Retinal pigment epithelial cell (primary cell): Measurements from ENCODE around the gene RGSL1.
A peak's percentile ranks its signal among the peaks of the same experiment; 100 is the strongest.

Experiments
- DNase-seq: peaks from one replicate; pipeline ENCODE4 v3.0.0-alpha.2; 2010; ENCODE audit warnings: low read depth
- H3K4me3 ChIP-seq: 2 replicates; pipeline ENCODE4 v1.5.1; 2011; ENCODE audit warnings: mild to moderate bottlenecking, low read length, control low read depth, moderate library complexity
- TF ChIP-seq, protein P1 (sequence below): conservative IDR thresholded peaks from 2 replicates; pipeline ENCODE4 v1.5.1; 2011; ENCODE audit warnings: low read depth, low read length, control low read depth, inconsistent platforms

Gene RGSL1

DNA sequence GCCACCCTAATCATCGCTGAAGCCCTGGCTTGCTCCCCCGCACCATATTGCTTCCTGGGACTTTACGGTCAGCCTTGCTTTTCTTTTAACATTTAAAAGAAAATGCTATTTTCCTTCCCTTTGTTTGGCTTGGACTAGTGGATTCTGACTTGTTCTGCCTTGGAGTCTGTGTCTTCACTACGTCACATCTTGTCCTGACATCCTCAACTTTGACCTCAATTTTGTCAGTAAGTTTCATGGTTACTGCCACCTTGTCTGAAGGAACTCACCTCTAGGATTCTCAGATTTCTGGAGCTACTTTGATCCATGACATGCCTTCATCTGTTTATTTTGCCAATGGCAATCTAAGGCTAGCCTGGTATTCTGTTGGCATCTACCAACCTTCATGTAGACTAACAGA lies 134.8 kb downstream of the RGSL1 start:
- TF ChIP-seq, protein P1, sequence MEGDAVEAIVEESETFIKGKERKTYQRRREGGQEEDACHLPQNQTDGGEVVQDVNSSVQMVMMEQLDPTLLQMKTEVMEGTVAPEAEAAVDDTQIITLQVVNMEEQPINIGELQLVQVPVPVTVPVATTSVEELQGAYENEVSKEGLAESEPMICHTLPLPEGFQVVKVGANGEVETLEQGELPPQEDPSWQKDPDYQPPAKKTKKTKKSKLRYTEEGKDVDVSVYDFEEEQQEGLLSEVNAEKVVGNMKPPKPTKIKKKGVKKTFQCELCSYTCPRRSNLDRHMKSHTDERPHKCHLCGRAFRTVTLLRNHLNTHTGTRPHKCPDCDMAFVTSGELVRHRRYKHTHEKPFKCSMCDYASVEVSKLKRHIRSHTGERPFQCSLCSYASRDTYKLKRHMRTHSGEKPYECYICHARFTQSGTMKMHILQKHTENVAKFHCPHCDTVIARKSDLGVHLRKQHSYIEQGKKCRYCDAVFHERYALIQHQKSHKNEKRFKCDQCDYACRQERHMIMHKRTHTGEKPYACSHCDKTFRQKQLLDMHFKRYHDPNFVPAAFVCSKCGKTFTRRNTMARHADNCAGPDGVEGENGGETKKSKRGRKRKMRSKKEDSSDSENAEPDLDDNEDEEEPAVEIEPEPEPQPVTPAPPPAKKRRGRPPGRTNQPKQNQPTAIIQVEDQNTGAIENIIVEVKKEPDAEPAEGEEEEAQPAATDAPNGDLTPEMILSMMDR, result no peak
- DNase-seq, result no peak
- H3K4me3 ChIP-seq, result no peak overlapping the region

DNA sequence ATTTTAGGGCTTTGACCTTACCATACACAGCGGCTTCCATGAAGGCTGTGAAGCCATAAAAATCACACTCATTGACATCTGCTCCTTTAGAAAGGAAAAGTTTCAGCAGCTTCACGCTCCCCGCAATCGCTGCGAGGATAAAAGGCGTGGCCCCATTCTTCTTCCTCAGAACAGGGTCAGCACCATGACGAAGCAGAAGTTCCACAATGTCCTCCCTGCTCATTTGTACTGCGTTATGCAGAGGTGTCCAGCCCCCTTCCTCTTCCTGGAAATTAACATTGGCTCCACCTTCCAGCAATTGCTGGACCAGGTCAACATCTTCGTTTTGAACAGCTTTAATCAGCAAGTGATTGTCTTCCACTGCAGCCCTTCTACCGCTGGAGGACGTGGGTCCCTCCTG lies 136.4 kb downstream of the RGSL1 start:
- DNase-seq, result no peak
- no peak overlapping the region for H3K4me3 ChIP-seq
- TF ChIP-seq, protein P1, result no peak

DNA sequence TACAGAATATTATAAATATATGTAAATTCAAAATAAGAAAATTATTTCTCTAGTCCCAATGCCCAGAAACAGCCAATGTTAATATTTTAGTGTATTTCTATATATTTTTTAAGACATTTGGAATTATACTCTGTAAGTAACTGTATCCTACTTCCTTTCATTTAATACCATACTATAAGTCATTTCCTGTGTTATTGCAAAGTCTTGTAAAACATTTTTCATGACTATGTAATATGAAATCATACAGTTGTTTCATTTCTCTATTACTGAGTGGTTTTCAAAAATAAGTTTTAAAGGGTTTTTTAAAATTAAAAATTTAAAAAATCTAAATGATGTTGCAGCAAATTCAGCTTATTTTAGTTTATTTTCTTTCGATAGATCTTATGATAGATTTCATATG lies 137.1 kb downstream of the RGSL1 start:
- DNase-seq, result no peak
- no peak overlapping the region for H3K4me3 ChIP-seq
- TF ChIP-seq, protein P1, result no peak

DNA sequence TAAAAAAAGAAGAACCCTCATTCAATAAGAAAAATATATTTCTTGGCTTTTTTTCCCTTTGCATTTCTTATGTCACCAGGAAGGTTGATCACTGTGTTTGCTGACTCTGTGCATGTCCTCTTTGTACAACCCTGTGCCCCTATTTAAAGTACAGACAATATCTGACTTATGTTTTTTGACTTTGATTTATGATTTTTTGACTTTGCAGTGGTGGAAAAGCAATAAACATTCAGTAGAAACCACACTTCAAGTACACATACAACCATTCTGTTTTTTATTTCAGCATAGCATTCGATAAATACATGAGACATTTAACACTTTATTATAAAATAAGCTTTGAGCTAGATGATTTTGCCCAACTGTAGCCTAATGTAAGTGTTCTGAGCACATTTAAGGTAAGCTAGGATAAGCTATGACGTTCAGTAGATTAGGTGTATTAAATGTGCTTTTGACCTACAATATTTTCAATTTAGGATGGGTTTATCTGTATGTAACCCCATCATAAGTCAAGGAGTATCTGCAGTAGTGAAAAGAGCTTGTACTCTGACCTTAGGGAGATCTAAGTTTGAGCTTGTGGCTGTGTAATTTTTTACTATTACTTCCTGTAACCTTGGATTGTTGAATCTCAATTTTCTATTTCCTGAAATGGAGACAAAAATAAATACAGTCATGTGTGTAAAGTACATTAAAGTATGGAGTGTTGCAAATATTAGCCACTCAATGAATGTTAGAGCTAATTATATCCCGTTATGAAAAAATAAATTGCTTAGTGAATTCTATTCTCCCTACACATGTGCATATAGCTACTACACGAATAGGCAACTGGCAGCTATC lies 137.9 kb downstream of the RGSL1 start:
- DNase-seq, result no peak
- peak overlapping the region; percentile 68 for H3K4me3 ChIP-seq

DNA sequence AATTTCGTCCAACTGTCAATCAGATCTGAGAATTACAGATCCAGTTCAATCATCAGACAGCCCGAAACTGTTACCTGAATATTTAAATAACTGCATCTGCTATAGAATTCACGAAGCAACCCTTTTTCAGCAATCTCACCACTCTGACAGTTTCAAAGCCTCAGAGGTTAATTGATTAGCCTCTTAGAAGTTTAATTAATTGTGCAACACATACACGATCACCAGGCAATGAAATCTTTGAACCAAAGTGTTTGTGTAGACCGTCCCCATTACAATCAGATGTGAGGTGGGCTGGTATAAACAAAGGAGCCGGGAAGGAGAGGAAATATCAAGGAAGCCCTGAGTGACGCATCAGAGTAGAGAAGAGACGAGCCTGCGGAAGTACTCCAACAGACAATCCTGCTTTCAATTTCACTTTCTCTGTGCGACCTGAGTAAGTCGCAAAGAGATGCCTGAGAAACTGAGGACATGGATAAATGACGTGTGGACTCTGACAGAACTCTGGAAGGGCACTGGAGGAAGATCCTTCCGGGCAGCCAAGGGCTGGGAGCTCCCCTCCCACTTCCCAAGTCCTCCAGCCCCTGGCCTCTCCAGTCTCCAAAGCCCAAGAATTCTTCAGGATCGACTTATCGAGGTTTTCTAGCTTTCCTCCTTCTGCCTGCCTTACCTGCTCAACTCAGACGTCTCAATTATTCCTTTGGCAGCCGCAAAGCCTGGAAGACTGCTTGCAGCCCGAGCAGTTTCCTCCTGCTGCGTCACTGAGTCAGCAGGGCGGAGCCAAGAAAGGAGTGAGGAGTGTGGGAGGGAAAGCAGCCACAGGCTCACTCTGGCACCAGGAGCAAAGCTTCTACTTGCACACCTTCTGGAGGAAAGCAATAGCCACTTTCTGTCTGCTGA lies 138.8 kb downstream of the RGSL1 start, which contains the start of gene RNASEL:
Gene RNASEL, minus strand, starts transcription at position 757 of the 897 bp plus-strand sequence. CDS start 2,450 bp downstream, outside the sequence.
- peak within 1 kb of the TSS; percentile 68 for H3K4me3 ChIP-seq
- no peak for DNase-seq
- TF ChIP-seq, protein P1, result no peak

More for the DNA sequence above, 137.9 kb downstream of the RGSL1 start:
- TF ChIP-seq, protein P1, result no peak

DNA sequence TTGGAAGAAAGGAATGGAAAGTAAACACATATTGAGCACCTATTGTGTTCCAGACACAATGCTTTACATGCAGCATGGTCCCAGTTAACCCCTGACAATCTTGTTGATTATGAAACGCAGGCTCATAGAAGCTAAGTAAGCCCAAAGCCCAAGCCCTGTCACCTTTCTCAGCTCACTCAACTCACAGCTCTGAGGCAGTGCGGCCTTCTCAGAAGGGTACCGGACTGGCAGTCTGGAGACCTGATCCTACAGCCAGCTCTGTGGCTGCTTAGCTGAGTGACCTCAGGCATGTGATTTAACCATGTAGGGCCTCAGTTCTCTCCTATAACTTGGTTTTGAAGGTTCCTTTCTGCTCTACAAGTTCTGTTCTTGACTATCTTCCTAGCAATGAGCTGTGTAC lies 139.6 kb downstream of the RGSL1 start:
- TF ChIP-seq, protein P1, result no peak
- no peak for DNase-seq
- no peak overlapping the region for H3K4me3 ChIP-seq
